ENCODE data around the gene CNDP1. TPM values are rescaled to one million over a fixed set of nuclear protein-coding genes. Genes with fewer than 3 reads are reported as not detected.

Gene CNDP1
- total RNA-seq, 1 donor = not detected

- peaks cover 54% of the 10 kb centered on the region for H3K4me1 ChIP-seq (ENCODE audit: insufficient read depth, low read length)
- no peaks in the 10 kb centered on the region for H3K27me3 ChIP-seq (ENCODE audit: insufficient read depth, low read length)
- no peaks in the 10 kb centered on the region for H3K9me3 ChIP-seq (ENCODE audit: low read depth, low read length)
- H3K4me3 ChIP-seq (ENCODE audit: low read length) = no peak overlapping the region
Measured at GRCh38 chr18:74595431-74595830, 61.1 kb downstream of the CNDP1 start.

GRCh38 chr18:74597034-74597661 is 62.8 kb downstream of the CNDP1 start:
- H3K4me1 ChIP-seq (ENCODE audit: insufficient read depth, low read length) = peaks cover 38% of the 10 kb centered on the region
- H3K4me3 ChIP-seq (ENCODE audit: low read length) = peak overlapping the region; percentile 90
- H3K9me3 ChIP-seq (ENCODE audit: low read depth, low read length) = no peaks in the 10 kb centered on the region

DNA sequence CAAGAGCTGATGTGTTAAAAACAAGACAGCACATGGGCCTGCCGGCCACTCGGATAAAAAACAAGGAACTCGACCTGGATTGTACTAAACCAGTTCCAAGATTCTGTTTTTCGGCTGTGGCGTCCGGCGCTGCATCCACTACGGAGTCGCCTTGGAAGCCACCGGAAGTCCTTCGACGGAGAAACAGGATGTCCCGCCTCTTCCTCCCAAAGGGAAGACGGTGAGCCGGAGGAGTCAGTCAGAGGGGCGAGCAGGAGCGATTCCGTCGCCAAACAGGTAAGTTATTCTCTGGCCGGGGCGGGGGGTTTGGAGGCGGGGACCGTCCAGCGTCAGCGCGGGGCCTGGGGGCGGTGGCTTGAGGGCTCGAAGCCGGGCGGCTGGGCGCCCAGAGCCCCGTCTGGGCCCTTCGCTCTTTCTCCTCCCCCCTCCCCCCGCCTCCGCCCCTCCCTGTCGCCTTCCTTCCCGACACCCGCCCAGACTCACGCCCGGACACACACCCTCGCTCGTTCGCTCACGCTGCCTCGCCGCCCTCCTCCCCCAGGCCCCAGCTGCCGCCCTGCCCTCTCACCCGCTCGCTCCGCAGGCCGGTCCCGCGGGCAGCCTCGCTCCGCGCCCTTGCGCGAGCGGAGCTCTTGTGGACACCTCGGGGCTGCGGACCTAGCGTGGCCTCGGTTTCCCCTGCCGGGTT is 63.5 kb downstream of the CNDP1 start, which contains the start of gene ZNF407:
Gene ZNF407 (plus strand): TSS at position 209 of the 688 bp plus-strand sequence. CDS start 33,150 bp downstream, outside the sequence.
- H3K4me1 ChIP-seq (ENCODE audit: insufficient read depth, low read length) = peaks cover 36% of the 10 kb centered on the region
- no peaks in the 10 kb centered on the region for H3K9me3 ChIP-seq (ENCODE audit: low read depth, low read length)
- H3K4me3 ChIP-seq (ENCODE audit: low read length) = peak within 1 kb of the TSS; percentile 90
- H3K27me3 ChIP-seq (ENCODE audit: insufficient read depth, low read length) = no peaks in the 10 kb centered on the region

More at GRCh38 chr18:74597034-74597661, 62.8 kb downstream of the CNDP1 start:
- no peaks in the 10 kb centered on the region for H3K27me3 ChIP-seq (ENCODE audit: insufficient read depth, low read length)

DNA sequence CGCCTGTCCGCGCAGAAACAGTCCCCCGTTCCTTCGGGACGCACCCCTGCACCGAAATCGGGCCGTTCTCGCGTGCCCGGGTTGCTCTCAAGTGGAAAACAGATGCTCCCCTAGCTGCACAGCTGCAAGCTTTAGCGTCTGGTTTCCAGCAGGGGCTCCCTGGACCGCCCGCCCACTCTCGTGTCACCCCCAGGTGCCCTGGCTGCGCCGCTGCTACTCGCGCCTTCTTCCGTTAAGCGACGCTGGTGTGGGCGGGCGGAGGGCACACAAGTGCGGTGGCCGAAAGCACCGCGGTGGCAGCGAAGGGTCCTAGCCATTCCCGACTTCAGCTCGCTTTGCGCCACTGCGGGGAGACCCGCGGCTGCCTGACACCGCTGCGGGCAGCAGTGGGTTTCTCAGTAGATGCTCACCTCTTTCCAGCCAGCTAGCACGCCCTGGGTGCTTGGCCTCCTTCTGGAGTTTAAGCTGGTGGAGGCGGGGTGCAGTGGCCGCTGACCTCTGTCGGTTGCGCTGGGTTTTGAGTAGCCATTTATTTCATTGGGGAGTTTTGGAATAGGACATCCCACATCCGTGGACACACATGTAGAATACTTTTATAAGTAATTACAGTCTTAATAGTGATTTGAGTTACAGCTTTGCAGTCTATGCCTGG is 64.2 kb downstream of the CNDP1 start:
- Histone ChIP-seq H3K4me1 (ENCODE audit: insufficient read depth, low read length) (peaks cover 36% of the 10 kb centered on the region), H3K4me3 (ENCODE audit: low read length) (peak overlapping the region; percentile 90), H3K9me3 (ENCODE audit: low read depth, low read length) (no peaks in the 10 kb centered on the region), H3K27me3 (ENCODE audit: insufficient read depth, low read length) (no peaks in the 10 kb centered on the region)

- Histone ChIP-seq H3K9me3 (ENCODE audit: low read depth, low read length) (no peaks in the 10 kb centered on the region), H3K4me1 (ENCODE audit: insufficient read depth, low read length) (peaks cover 1% of the 10 kb centered on the region), H3K4me3 (ENCODE audit: low read length) (no peak overlapping the region), H3K27me3 (ENCODE audit: insufficient read depth, low read length) (no peaks in the 10 kb centered on the region)
Measured at GRCh38 chr18:74604361-74604760, 70.1 kb downstream of the CNDP1 start.

DNA sequence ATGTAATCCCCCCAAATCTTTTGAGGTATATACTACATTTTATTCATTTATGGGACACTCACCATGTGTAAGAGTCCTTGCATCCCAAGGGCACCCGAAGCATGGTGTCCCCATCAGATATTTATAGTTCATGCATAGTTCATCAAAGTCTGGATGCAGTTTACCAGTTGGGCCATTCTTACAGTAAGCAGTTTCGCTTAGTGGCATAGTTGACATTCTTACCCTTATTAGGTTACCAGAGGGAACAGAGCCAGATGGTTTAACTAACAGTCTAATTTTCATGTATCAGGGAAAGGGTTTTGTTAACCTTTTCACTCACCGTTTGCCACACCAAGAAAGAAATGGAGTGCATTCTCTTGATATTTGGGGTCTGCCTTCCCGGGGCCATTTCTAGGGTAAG is 70.5 kb downstream of the CNDP1 start:
- Histone ChIP-seq H3K9me3 (ENCODE audit: low read depth, low read length) (no peaks in the 10 kb centered on the region), H3K27me3 (ENCODE audit: insufficient read depth, low read length) (no peaks in the 10 kb centered on the region), H3K4me1 (ENCODE audit: insufficient read depth, low read length) (peaks cover 3% of the 10 kb centered on the region), H3K4me3 (ENCODE audit: low read length) (no peak overlapping the region)

GRCh38 chr18:74608681-74609080 is 74.4 kb downstream of the CNDP1 start:
- no peak overlapping the region for H3K4me3 ChIP-seq (ENCODE audit: low read length)
- no peaks in the 10 kb centered on the region for H3K27me3 ChIP-seq (ENCODE audit: insufficient read depth, low read length)
- peaks cover 13% of the 10 kb centered on the region for H3K4me1 ChIP-seq (ENCODE audit: insufficient read depth, low read length)
- H3K9me3 ChIP-seq (ENCODE audit: low read depth, low read length) = no peaks in the 10 kb centered on the region

GRCh38 chr18:74609535-74609934 is 75.2 kb downstream of the CNDP1 start:
- Histone ChIP-seq H3K9me3 (ENCODE audit: low read depth, low read length) (no peaks in the 10 kb centered on the region), H3K4me1 (ENCODE audit: insufficient read depth, low read length) (peaks cover 13% of the 10 kb centered on the region), H3K27me3 (ENCODE audit: insufficient read depth, low read length) (no peaks in the 10 kb centered on the region), H3K4me3 (ENCODE audit: low read length) (no peak overlapping the region)

GRCh38 chr18:74610051-74610615 is 75.8 kb downstream of the CNDP1 start:
- Histone ChIP-seq H3K4me3 (ENCODE audit: low read length) (no peak overlapping the region), H3K4me1 (ENCODE audit: insufficient read depth, low read length) (peaks cover 13% of the 10 kb centered on the region), H3K27me3 (ENCODE audit: insufficient read depth, low read length) (no peaks in the 10 kb centered on the region), H3K9me3 (ENCODE audit: low read depth, low read length) (no peaks in the 10 kb centered on the region)

DNA sequence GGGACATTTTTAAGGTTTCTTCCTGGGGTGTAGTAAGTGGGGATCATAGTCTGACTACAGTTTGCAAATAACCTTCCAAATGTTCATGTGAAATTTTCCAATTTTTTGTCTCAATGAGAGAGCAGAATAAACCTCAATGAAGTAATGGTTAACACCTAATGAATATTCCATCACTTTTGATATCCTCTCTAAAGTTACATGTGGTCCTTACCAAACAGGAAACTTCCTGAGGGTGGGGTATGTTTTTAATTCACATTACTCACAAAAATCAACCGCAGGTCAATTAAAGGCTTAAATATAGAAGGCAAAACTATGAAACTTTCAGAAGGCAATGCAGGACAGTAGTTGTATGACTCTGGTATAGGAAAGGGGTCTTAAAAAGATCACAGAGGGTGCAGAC is 76.6 kb downstream of the CNDP1 start:
- peaks cover 13% of the 10 kb centered on the region for H3K4me1 ChIP-seq (ENCODE audit: insufficient read depth, low read length)
- no peaks in the 10 kb centered on the region for H3K27me3 ChIP-seq (ENCODE audit: insufficient read depth, low read length)
- no peak overlapping the region for H3K4me3 ChIP-seq (ENCODE audit: low read length)
- no peaks in the 10 kb centered on the region for H3K9me3 ChIP-seq (ENCODE audit: low read depth, low read length)

DNA sequence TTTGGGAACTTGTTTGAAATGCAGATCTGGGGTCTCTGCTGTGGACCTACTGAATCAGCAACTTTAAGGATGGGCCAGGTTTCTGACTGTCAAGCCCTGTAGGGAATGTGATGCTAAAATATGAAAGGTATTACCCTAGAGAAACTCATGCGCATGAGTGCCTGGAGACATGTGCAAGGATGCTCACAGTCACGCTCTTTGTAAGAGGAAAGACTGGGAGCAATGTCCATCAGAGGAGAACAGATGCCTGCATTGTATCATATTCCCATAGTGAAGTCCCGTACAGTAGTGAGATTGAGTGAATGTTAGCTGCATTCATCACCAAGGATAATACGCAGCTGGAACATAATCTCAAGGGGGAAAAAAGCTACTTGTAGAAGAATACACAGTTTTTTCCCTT is 77.5 kb downstream of the CNDP1 start:
- Histone ChIP-seq H3K4me1 (ENCODE audit: insufficient read depth, low read length) (peaks cover 13% of the 10 kb centered on the region), H3K9me3 (ENCODE audit: low read depth, low read length) (no peaks in the 10 kb centered on the region), H3K4me3 (ENCODE audit: low read length) (no peak overlapping the region), H3K27me3 (ENCODE audit: insufficient read depth, low read length) (no peaks in the 10 kb centered on the region)

GRCh38 chr18:74613381-74613780 is 79.1 kb downstream of the CNDP1 start:
- Histone ChIP-seq H3K4me3 (ENCODE audit: low read length) (no peak overlapping the region), H3K27me3 (ENCODE audit: insufficient read depth, low read length) (no peaks in the 10 kb centered on the region), H3K9me3 (ENCODE audit: low read depth, low read length) (no peaks in the 10 kb centered on the region), H3K4me1 (ENCODE audit: insufficient read depth, low read length) (peaks cover 13% of the 10 kb centered on the region)

DNA sequence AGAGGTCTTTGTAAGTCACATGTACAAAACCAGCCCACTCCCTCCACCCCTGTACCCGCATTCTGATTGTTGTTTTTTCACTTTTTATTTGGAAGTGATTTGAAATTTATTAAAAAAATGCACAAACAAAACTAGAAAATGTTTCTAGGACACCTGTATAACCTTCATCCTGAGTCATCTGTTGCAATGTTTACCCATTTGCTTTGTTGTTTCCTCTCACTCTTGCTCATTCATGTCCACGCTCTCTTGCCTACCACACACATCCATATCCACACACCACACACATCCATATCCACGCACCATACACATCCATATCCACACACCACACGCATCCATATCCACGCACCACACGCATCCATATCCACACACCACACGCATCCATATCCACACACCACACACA is 82.2 kb downstream of the CNDP1 start:
- no peak overlapping the region for H3K4me3 ChIP-seq (ENCODE audit: low read length)
- peaks cover 4% of the 10 kb centered on the region for H3K4me1 ChIP-seq (ENCODE audit: insufficient read depth, low read length)
- no peaks in the 10 kb centered on the region for H3K27me3 ChIP-seq (ENCODE audit: insufficient read depth, low read length)
- no peaks in the 10 kb centered on the region for H3K9me3 ChIP-seq (ENCODE audit: low read depth, low read length)

DNA sequence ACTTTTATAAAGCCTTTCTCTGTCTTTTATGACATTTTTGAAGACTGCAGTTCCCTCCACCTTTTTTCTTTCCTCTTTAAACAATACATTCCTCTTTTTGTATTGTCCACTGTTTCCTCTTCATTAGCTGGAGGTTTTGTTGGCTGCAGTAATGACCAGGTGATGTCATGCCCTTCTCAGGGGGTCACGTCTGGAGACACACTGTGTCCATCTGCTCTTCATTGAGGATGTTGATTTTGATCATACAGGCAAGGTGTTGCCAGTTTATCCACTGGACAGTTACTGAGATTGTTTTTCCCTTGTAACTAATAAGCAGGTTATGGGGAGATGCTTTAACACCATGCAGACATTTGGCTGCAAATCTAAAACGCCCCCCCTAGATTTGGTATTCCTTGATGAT is 83.2 kb downstream of the CNDP1 start:
- Histone ChIP-seq H3K9me3 (ENCODE audit: low read depth, low read length) (no peaks in the 10 kb centered on the region), H3K4me1 (ENCODE audit: insufficient read depth, low read length) (peaks cover 14% of the 10 kb centered on the region), H3K27me3 (ENCODE audit: insufficient read depth, low read length) (no peaks in the 10 kb centered on the region), H3K4me3 (ENCODE audit: low read length) (no peak overlapping the region)

DNA sequence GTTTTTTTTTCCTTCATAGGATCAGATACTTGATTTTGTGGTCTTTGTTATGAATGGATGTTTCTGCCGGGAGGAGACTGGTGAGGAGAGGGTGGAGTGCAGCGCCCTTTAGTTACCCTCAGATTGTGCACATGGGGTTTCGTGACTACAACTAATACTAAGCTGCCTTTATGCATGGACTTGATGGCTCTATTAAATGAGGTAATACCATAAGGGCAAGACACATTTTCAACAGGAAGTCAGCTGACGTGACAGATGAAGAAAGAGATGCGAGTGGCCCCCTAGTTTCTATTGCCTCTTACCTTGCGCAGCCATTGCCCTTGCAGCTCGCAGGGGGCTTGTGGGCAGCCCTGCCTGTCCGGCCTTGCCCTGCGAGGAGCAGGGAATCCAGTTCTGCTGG is 87.8 kb downstream of the CNDP1 start:
- H3K4me3 ChIP-seq (ENCODE audit: low read length) = no peak overlapping the region
- no peaks in the 10 kb centered on the region for H3K9me3 ChIP-seq (ENCODE audit: low read depth, low read length)
- peaks cover 14% of the 10 kb centered on the region for H3K4me1 ChIP-seq (ENCODE audit: insufficient read depth, low read length)
- H3K27me3 ChIP-seq (ENCODE audit: insufficient read depth, low read length) = no peaks in the 10 kb centered on the region

Measured in mononuclear cell (primary cell).